A549 (cell line): ENCODE data around the gene CPTP.

Experiments used
- CEBPB ChIP-seq, 2 experiments: fragments of >200 bp in 1 of 2; sonication (Bioruptor Twin) in 1 of 2; formaldehyde crosslinking in 1 of 2; IDR thresholded peaks; 2 replicates each; pipeline ENCODE4 v1.6.1; 2012 to 2016
- CTCF ChIP-seq: fragments of >200 bp; sonication (Bioruptor Twin); formaldehyde crosslinking; IDR thresholded peaks from 3 replicates; pipeline ENCODE4 v1.5.1; 2016
- EP300 ChIP-seq, 2 experiments: fragments of >200 bp; sonication (Bioruptor Twin); formaldehyde crosslinking; IDR thresholded peaks; 2 replicates in 1 of 2; 3 replicates in 1 of 2; pipeline ENCODE4 v1.6.1; 2016 to 2017
- POLR2A ChIP-seq: IDR thresholded peaks from 2 replicates; pipeline ENCODE4 v1.6.1; 2012; ENCODE audit warnings: mild to moderate bottlenecking, low read length
- POLR2AphosphoS2 ChIP-seq: conservative IDR thresholded peaks from 2 replicates; pipeline ENCODE4 v1.6.1; 2012; ENCODE audit warnings: low read length, improper control_type of control experiment, inconsistent platforms
- ZSCAN20 ChIP-seq: fragments of 250-450 bp; sonication (Bioruptor Pico); IDR thresholded peaks from 2 replicates; pipeline ENCODE4 v1.8.0; 2022; ENCODE audit warnings: mild to moderate bottlenecking, moderate library complexity

- no peak for TF ChIP-seq POLR2A
- no peak for TF ChIP-seq POLR2AphosphoS2
- TF ChIP-seq CEBPB (IDR thresholded peaks at IDR 0.05): no peak
- no peak for TF ChIP-seq EP300 (IDR thresholded peaks at IDR 0.05)
- TF ChIP-seq CTCF: no peak
- TF ChIP-seq ZSCAN20 (CRISPR knock-in tag): no peak
These were observed 11.9 kb upstream of the CPTP start for GRCh38 chr1:1312450-1313314.
